Tibial artery (tissue), 4 donors: ENCODE measurements around the gene PHKG1.
A peak's percentile ranks its signal among the peaks of the same experiment; 100 is the strongest.
"Not testable (repeated sequence)": the region's sequence is repeated elsewhere in the genome, so short reads cannot be mapped to it uniquely, and the experiment has no call there.

ENCODE experiments used
- DNase-seq, 2 donors: peaks; one replicate each; pipeline ENCODE4 v3.0.0-alpha.2; 2019
- H3K27ac ChIP-seq, 2 donors: fragments of 200-600 bp; sonication (generic) in 1 of 2; 1 replicate in 1 of 2; 2 replicates in 1 of 2; pipeline ENCODE4 v1.5.1; 2018 to 2019; ENCODE audit warnings: mild to moderate bottlenecking in 1 of 2
- H3K27me3 ChIP-seq, 2 donors: fragments of 200-600 bp; sonication (generic) in 1 of 2; one replicate each; pipeline versions ENCODE4 v1.5.1 to v1.6.0; 2016 to 2019
- H3K36me3 ChIP-seq, 3 donors: fragments of 200-600 bp; sonication (generic) in 2 of 3; one replicate each; pipeline ENCODE4 v1.5.1; 2016 to 2019; ENCODE audit warnings: mild to moderate bottlenecking in 2 of 3
- H3K4me1 ChIP-seq, 4 donors: fragments of 200-600 bp; sonication (generic) in 2 of 4; 1 replicate in 3 of 4; 2 replicates in 1 of 4; pipeline ENCODE4 v1.5.1; 2016 to 2019
- H3K4me3 ChIP-seq, 2 donors: fragments of 200-600 bp; sonication (generic) in 1 of 2; 1 replicate in 1 of 2; 2 replicates in 1 of 2; pipeline ENCODE4 v1.5.1; 2018 to 2019; ENCODE audit warnings: mild to moderate bottlenecking in 2 of 2
- H3K9me3 ChIP-seq, 3 donors: fragments of 200-600 bp; sonication (generic) in 1 of 3; one replicate each; pipeline ENCODE4 v1.5.1; 2016 to 2019
- intact Hi-C: fragments of 100-400 bp; cut with DNase I; formaldehyde crosslinking; loops from one replicate; pipeline ENCODE4 v1.15.0; 2023; ENCODE audit warnings: low total_unique reads
- TF ChIP-seq, protein P1 (sequence below), 2 experiments: fragments of 200-600 bp in 1 of 2; fragments of 450-650 bp in 1 of 2; IDR thresholded peaks; one replicate each; pipeline ENCODE4 v1.5.1; 2017 to 2019; ENCODE audit warnings: antibody characterized with exemption in 2 of 2, mild to moderate bottlenecking in 1 of 2, moderate library complexity in 1 of 2

The PHKG1 gene

DNA sequence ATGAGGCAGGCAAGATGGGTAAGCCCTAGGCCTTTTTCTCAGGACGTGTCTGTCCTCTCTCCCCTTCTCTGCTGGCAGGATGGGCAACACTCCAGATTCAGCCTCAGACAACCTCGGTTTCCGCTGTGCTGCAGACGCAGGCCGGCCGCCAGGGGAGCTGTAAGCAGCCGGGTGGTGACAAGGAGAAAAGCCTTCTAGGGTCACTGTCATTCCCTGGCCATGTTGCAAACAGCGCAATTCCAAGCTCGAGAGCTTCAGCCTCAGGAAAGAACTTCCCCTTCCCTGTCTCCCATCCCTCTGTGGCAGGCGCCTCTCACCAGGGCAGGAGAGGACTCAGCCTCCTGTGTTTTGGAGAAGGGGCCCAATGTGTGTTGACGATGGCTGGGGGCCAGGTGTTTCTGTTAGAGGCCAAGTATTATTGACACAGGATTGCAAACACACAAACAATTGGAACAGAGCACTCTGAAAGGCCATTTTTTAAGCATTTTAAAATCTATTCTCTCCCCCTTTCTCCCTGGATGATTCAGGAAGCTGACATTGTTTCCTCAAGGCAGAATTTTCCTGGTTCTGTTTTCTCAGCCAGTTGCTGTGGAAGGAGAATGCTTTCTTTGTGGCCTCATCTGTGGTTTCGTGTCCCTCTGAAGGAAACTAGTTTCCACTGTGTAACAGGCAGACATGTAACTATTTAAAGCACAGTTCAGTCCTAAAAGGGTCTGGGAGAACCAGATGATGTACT, 13.1 kb downstream of the PHKG1 start:
- no peaks in the 10 kb centered on the region for H3K9me3 ChIP-seq
- intact Hi-C loops: no loop called here
- no peaks in the 10 kb centered on the region for H3K27me3 ChIP-seq
- TF ChIP-seq, protein P1, sequence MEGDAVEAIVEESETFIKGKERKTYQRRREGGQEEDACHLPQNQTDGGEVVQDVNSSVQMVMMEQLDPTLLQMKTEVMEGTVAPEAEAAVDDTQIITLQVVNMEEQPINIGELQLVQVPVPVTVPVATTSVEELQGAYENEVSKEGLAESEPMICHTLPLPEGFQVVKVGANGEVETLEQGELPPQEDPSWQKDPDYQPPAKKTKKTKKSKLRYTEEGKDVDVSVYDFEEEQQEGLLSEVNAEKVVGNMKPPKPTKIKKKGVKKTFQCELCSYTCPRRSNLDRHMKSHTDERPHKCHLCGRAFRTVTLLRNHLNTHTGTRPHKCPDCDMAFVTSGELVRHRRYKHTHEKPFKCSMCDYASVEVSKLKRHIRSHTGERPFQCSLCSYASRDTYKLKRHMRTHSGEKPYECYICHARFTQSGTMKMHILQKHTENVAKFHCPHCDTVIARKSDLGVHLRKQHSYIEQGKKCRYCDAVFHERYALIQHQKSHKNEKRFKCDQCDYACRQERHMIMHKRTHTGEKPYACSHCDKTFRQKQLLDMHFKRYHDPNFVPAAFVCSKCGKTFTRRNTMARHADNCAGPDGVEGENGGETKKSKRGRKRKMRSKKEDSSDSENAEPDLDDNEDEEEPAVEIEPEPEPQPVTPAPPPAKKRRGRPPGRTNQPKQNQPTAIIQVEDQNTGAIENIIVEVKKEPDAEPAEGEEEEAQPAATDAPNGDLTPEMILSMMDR (IDR thresholded peaks at IDR 0.05): peak; percentile 75 to 76
- H3K27ac ChIP-seq: peak overlapping the region; percentile 81 to 89
- H3K4me3 ChIP-seq: peak overlapping the region in 1 of 2 donors; percentile 6
- H3K36me3 ChIP-seq: peaks cover 0 to 33% (median 12%) of the 10 kb centered on the region in 3 donors
- H3K4me1 ChIP-seq: peaks cover 0 to 58% (median 45%) of the 10 kb centered on the region in 4 donors
- DNase-seq: peak; percentile 78 to 94

DNA sequence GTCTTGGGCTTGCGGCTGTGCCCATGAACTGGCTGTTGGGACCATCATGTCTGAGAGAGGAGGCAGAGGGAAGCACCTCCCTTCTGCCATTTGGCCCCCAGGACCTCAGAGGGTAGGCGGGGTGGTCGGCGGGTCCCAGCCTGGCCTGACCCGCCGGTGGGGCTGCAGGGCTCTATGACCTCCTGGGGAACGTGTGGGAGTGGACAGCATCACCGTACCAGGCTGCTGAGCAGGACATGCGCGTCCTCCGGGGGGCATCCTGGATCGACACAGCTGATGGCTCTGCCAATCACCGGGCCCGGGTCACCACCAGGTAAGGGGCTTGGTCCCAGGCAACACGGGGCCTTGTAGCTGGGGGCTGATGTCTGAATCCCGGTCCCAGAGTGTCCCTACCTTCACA, 14.6 kb downstream of the PHKG1 start:
- no peak overlapping the region for H3K4me3 ChIP-seq
- intact Hi-C loops: no loop called here
- TF ChIP-seq, protein P1 (IDR thresholded peaks at IDR 0.05): no peak
- H3K27me3 ChIP-seq: no peaks in the 10 kb centered on the region
- DNase-seq: no peak
- peaks cover 0 to 49% (median 46%) of the 10 kb centered on the region in 4 donors for H3K4me1 ChIP-seq
- H3K27ac ChIP-seq: peak overlapping the region; percentile 81 to 89
- H3K36me3 ChIP-seq: peaks cover 0 to 33% (median 11%) of the 10 kb centered on the region in 3 donors
- H3K9me3 ChIP-seq: no peaks in the 10 kb centered on the region

DNA sequence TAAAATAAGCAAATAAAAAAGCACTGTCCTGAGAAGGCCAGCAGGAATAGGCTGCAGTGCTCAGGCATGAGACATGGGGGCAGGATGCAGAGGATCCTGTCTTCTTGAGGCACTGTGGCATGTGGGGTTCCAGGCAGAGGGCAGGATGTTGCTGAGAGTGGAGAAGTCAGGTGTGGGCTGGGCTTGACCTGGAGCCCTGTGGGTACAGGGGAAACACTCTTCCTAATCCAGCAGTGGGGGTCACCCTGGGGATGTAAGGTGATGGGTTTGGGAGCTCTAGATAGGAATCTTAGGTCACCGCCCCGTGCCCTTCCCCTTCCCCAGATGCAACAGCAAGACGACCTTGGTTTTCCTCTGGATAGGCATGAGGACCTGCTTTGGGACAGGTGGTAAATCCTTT, 15.1 kb downstream of the PHKG1 start:
- Histone ChIP-seq H3K9me3 (no peaks in the 10 kb centered on the region), H3K4me3 (no peak overlapping the region), H3K36me3 (peaks cover 0 to 38% (median 11%) of the 10 kb centered on the region in 3 donors), H3K27ac (peak overlapping the region; percentile 81 to 89), H3K4me1 (peaks cover 0 to 46% (median 43%) of the 10 kb centered on the region in 4 donors), H3K27me3 (no peaks in the 10 kb centered on the region)
- intact Hi-C loops: no loop called here
- TF ChIP-seq, protein P1 (IDR thresholded peaks at IDR 0.05): no peak
- no peak for DNase-seq

DNA sequence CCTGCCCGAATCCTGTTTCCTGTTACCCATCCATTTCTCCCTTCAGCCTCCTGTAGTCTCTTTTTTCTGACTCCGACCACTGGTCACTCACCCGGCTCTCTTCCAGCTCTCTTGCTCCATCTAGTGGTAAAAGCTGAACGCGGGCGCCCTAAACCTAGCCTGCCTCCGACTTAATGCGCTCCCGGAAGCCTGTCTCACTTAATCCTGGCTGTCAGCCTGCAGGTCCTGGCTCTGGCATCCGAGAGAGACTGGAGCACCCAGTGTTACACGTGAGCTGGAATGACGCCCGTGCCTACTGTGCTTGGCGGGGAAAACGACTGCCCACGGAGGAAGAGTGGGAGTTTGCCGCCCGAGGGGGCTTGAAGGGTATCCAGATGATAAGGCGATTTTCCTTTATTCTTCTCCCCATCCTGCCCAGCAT, 18.4 kb downstream of the PHKG1 start:
- intact Hi-C loops: loop anchor here (5.0 kb wide), 1 partner anchor 72 kb away; no protein-coding TSS in a partner anchor
- no peak overlapping the region for H3K4me3 ChIP-seq
- H3K36me3 ChIP-seq: peaks cover 15 to 49% (median 27%) of the 10 kb centered on the region in 3 donors
- H3K9me3 ChIP-seq: no peaks in the 10 kb centered on the region
- peak overlapping the region; percentile 59 to 66 for H3K27ac ChIP-seq
- peaks cover 0 to 26% (median 19%) of the 10 kb centered on the region in 4 donors for H3K4me1 ChIP-seq
- peak; percentile 82 to 95 for DNase-seq
- H3K27me3 ChIP-seq: no peaks in the 10 kb centered on the region
- TF ChIP-seq, protein P1 (IDR thresholded peaks at IDR 0.05): peak; percentile 86 to 91

DNA sequence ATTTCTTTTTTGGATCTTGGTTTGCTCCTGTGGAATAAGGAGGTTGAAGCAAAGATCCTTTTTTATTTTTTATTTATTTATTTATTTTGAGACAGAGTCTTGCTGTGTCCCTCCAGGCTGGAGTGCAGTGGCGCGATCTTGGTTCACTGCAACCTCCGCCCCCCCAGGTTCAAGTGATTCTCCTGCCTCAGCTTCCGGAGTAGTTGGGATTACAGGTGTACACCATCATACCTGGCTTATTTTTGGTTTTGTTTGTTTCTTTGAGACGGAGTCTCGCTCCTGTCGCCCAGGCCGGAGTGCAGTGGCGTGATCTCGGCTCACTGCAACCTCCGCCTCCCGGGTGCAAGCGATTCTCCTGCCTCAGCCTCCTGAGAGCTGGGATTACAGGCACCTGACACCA, 26.4 kb downstream of the PHKG1 start:
- DNase-seq, H3K27ac ChIP-seq, H3K27me3 ChIP-seq, H3K4me3 ChIP-seq, intact Hi-C loops, H3K9me3 ChIP-seq: not testable (repeated sequence)
- Histone ChIP-seq H3K4me1 (peaks cover 0 to 18% (median 2%) of the 10 kb centered on the region in 4 donors), H3K36me3 (peaks cover 39 to 48% (median 47%) of the 10 kb centered on the region in 3 donors)
